Posterior vena cava (tissue), 2 donors: Measurements from ENCODE around the gene ZNF26. TPM values are rescaled to one million over a fixed set of nuclear protein-coding genes. Genes with fewer than 3 reads are reported as not detected.
"Not testable (repeated sequence)": the region's sequence is repeated elsewhere in the genome, so short reads cannot be mapped to it uniquely, and the experiment has no call there.

Experiments
- DNase-seq: peaks from one replicate; pipeline ENCODE4 v3.0.0-alpha.2; 2020; ENCODE audit warnings: low spot score
- intact Hi-C, 2 donors: fragments of 100-400 bp; cut with DNase I; formaldehyde crosslinking; loops; one replicate each; pipeline versions ENCODE4 v1.14.1 to v1.14.2; 2022 to 2023
- long read RNA-seq, 2 donors: library from polyadenylated mRNA; unstranded; transcript quantifications; one replicate each; pipeline ENCODE4 v2.0.0, GENCODE V29; 2020 to 2021
- total RNA-seq, 2 donors: library from RNA; stranded (reverse); fragmentation: NEBNext Ultra II Directional; extraction: Animal tissue kit (Norgen Biotek cat#: 25700); gene quantifications; one replicate each; pipeline ENCODE4 v1.2.1, GENCODE V29; 2021
- donor health status: DM: yes; HTN: yes; CAD: no.
- donor health status: DM: yes; HTN: yes; CAD: no.

The ZNF26 gene, protein sequence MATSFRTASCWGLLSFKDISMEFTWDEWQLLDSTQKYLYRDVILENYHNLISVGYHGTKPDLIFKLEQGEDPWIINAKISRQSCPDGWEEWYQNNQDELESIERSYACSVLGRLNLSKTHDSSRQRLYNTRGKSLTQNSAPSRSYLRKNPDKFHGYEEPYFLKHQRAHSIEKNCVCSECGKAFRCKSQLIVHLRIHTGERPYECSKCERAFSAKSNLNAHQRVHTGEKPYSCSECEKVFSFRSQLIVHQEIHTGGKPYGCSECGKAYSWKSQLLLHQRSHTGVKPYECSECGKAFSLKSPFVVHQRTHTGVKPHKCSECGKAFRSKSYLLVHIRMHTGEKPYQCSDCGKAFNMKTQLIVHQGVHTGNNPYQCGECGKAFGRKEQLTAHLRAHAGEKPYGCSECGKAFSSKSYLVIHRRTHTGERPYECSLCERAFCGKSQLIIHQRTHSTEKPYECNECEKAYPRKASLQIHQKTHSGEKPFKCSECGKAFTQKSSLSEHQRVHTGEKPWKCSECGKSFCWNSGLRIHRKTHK
- 10 to 100 TPM in 1 of 2 donors, 1 to 10 TPM in 1; 8.6 to 10.2 TPM for total RNA-seq
- long read RNA-seq, donor 1, full-length matches to known transcripts: 1 of 2 reads
- long read RNA-seq, donor 1, partial matches to known transcripts: 0 of 2 reads
- long read RNA-seq, donor 1, other reads (novel, unspliced or antisense): 1 of 2 reads
- long read RNA-seq, donor 2, full-length matches to known transcripts: 6 of 11 reads
- long read RNA-seq, donor 2, partial matches to known transcripts: 0 of 11 reads
- long read RNA-seq, donor 2, other reads (novel, unspliced or antisense): 5 of 11 reads

GRCh38 chr12:132986001-132986884 lies at the start of gene ZNF26:
ZNF26 (plus strand) TSS chr12:132986367; CDS start chr12:132986841, 474 bp downstream.
- DNase-seq: peak; percentile 97
- intact Hi-C loops: no loop called here

- DNase-seq, intact Hi-C loops: not testable (repeated sequence)
Measured at GRCh38 chr12:132936921-132937320, 49.2 kb upstream of the ZNF26 start.

GRCh38 chr12:132937476-132937875 lies 48.7 kb upstream of the ZNF26 start:
- intact Hi-C loops: no loop called here
- DNase-seq: no peak

DNA sequence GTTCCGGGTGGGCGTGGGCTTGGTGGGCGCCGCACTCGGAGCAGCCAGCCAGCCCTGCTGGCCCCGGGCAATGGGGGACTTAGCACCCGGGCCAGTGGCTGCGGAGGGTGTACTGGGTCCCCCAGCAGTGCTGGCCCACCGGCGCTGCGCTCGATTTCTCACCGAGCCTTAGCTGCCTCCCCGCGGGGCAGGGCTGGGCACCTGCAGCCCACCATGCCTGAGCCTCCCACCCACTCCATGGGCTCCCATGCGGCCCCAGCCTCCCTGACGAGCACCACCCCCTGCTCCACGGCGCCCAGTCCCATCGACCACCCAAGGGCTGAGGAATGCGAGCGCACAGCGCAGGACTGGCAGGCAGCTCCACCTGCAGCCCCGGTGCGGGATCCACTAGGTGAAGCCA lies 47.4 kb upstream of the ZNF26 start:
- DNase-seq, intact Hi-C loops: not testable (repeated sequence)

- DNase-seq: no peak
- intact Hi-C loops: no loop called here
Measured at GRCh38 chr12:132940071-132940719, 46.0 kb upstream of the ZNF26 start.

DNA sequence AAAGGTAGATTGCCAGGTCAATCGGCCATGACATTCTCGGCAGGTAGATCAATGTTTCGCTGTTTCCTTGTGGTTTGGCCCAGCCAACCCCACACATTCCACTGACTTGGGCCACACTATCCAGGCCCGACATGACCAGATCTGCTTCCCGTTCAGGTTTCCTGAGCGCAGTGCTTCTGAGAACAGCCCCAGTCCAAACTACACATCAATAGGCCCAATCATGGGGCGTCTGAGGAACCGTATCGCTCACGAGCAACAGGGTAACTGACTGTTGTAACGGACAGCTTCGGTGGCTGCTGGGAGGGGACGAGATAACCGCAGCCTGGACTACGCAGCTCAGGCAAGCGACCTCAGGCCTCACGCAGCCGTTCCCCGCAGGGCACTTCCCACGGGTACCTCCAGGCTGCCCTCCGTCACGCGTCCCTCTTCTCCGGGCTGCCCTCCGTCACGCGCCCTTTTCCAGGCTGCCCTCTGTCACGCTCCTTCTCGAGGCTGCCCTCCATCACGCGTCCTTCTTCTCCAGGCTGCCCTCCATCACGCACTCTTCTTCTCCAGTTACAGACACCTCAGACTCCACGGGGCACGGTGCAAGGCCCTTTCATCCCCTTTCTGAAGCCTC lies 44.7 kb upstream of the ZNF26 start:
- intact Hi-C loops: no loop called here
- DNase-seq: no peak

DNA sequence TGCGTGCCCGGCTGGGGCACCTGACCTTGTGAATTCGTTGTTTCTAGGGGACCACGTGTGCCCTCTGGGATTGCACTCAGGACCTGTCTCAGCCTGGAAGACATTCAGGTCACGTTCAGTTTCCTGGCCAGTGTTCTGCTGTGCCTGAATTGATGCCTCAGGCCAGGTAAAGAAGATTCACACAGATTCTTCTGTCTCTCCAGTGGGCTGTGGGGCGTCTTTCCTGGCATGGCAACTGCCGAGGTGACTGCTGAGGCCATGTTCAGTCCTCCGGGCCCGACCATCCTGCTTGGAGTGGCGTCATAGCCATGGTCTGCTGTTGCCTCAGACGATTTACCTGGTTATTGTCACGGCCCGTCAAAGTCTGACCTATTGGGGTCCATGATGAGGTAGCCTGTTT lies 43.6 kb upstream of the ZNF26 start:
- intact Hi-C loops: no loop called here
- no peak for DNase-seq

DNA sequence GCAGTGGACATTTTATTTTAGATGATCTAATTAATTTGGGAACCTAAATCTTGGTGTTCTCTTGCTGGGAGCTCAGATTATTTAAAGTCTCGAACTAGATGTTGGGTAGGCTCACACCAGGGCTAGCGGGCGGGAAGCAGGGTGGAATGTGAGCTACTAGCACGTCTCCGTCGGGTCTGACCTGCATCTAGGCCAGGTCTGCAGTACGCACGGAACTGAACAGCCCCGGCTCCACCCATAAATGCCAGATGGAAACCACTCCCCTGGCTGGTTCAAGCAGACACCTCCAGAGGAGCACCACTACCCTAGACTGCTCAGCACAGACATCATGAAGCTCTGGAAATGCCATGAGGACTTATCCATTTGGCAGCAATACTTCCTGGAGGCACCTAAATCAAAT lies 40.4 kb upstream of the ZNF26 start:
- intact Hi-C loops: no loop called here
- no peak for DNase-seq

GRCh38 chr12:132946246-132946820 lies 39.8 kb upstream of the ZNF26 start:
- no peak for DNase-seq
- intact Hi-C loops: no loop called here

- intact Hi-C loops: no loop called here
- no peak for DNase-seq
Measured at GRCh38 chr12:132948146-132949066, 37.8 kb upstream of the ZNF26 start.

GRCh38 chr12:132949936-132950837 lies 36.0 kb upstream of the ZNF26 start:
- no peak for DNase-seq
- intact Hi-C loops: no loop called here

DNA sequence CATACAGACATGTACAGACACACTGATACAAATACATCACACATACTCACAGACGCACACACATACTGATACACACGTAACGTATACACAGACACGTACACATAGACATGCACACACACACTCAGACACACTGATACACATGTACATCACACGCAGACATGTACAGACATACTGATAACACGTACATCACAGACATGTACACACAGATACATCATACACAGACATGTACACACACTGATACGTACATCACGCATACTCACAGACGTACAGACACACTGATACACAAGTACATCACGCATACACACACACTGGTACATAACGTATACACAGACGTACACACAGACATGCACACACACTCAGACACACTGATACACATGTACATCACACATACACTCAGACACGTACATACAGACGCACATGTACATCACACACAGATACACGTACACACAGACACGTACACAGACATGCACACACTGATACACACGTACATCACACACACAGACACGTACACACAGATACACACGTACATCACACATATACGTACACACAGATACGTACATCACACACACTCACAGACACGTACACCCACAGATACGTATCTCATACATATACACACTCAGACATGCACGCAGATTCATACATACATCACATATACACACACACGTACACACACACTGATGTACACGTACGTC lies 35.2 kb upstream of the ZNF26 start:
- DNase-seq: no peak
- intact Hi-C loops: loop anchor here in 1 of 2 donors (1.0 kb wide), 1 partner anchor 20 kb away; no protein-coding TSS in a partner anchor

- intact Hi-C loops: loop anchor here in 1 of 2 donors (1.0 kb wide), 1 partner anchor 20 kb away; no protein-coding TSS in a partner anchor
Measured at GRCh38 chr12:132951649-132952048, 34.5 kb upstream of the ZNF26 start.

GRCh38 chr12:132952371-132953162 lies 33.6 kb upstream of the ZNF26 start:
- no peak for DNase-seq
- intact Hi-C loops: no loop called here

More at GRCh38 chr12:132951649-132952048, 34.5 kb upstream of the ZNF26 start:
- DNase-seq: no peak

DNA sequence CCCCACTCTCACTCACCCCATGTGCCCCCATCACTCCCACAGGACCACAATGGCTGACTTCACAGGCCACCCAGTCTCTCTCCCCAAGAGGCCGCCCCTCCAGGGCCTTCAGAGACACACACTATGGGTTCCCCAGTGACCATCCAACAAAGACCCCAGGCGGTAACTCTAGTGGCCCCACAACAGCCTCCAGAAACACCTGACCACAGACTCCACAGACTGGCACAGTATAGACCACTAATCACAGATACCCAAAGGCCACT lies 33.1 kb upstream of the ZNF26 start:
- intact Hi-C loops: no loop called here
- DNase-seq: no peak
